ENCODE results near the gene MYL3.

DNA sequence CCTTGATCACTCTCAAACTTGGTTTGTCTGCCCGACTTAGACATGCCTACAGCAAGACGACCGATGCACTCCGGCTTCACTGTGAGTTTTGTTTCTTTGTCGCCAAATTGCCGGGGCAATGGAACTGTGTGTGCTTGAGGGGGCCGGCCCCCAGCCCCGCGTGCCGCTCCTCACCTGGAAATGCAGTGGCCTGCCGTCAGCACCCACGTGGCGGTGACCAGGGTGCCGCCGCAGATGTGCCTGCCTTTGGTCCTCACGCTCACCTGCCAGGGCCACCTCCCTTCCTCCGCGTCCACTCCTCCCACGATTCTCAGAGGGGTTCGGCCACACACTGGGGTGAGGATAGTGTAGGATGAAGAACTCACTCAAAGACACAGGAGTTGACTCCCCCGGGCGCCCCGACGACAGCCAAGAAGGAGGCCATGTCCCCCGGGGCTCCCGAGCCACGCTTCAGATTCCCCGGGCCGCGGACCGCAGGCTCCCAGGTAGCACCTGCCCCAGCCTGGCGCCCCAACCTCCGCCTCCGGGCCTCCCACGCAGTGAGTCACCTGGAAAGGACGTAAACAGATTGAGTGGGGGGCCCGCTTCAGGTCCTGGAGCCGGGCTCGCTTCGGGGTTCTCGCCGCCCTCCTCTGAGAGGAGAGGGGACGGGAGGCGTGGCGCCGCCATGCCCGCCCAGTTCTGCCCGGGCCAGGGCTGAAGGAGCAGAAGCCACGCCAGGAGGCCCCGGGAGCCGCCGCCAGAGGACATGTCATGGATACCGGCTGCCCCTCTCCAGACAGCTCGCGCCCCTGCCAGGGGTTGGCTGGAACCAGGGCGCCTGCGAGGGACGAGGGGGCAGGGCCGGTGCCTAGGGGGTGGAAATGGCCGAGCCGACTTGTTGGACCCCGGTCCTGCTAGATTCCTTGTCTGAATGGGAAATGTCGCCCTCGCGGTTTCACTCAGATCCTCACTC lies 29.6 kb downstream of the MYL3 start:
- no peak for TF ChIP-seq POLR2AphosphoS5 (IDR thresholded peaks at IDR 0.05)
- TF ChIP-seq CTCF (IDR thresholded peaks at IDR 0.05) = no peak
